ENCODE measurements around the gene MAST1.
"Not testable (repeated sequence)": the region's sequence is repeated elsewhere in the genome, so short reads cannot be mapped to it uniquely, and the experiment has no call there.

The MAST1 gene

GRCh38 chr19:12872941-12873890 is 34.9 kb downstream of the MAST1 start:
- peak; percentile 82 for DNase-seq

- no peak for DNase-seq
Observed at GRCh38 chr19:12873891-12874745, 35.8 kb downstream of the MAST1 start.

GRCh38 chr19:12875086-12875485 is 36.8 kb downstream of the MAST1 start:
- no peak for DNase-seq

- DNase-seq = no peak
Observed at GRCh38 chr19:12880551-12881171, 42.3 kb downstream of the MAST1 start.

- peak; percentile 94 for DNase-seq
Observed at GRCh38 chr19:12881172-12881808, 43.0 kb downstream of the MAST1 start, which contains the start of gene DNASE2. Gene DNASE2, minus strand, starts transcription at chr19:12881449. Its CDS starts 74 bp downstream, at chr19:12881375.

GRCh38 chr19:12882589-12882988 is 44.3 kb downstream of the MAST1 start:
- no peak for DNase-seq

GRCh38 chr19:12884202-12884601 is 45.9 kb downstream of the MAST1 start:
- DNase-seq = no peak

GRCh38 chr19:12884627-12884925 is 46.3 kb downstream of the MAST1 start:
- no peak for DNase-seq

- peak; percentile 91 for DNase-seq
Observed at GRCh38 chr19:12884926-12885748, 46.8 kb downstream of the MAST1 start.

GRCh38 chr19:12885749-12886650 is 47.7 kb downstream of the MAST1 start:
- DNase-seq = no peak

GRCh38 chr19:12886651-12886968 is 48.3 kb downstream of the MAST1 start:
- no peak for DNase-seq

GRCh38 chr19:12886969-12887747 is 48.8 kb downstream of the MAST1 start, which contains the start of gene KLF1:
Gene KLF1, minus strand, starts transcription at chr19:12887201. Its CDS starts 61 bp downstream, at chr19:12887140.
- no peak for DNase-seq

- DNase-seq = no peak
Observed at GRCh38 chr19:12888006-12888603, 49.8 kb downstream of the MAST1 start.

- not testable (repeated sequence) for DNase-seq
Observed at GRCh38 chr19:12890299-12890786, 52.0 kb downstream of the MAST1 start.

GRCh38 chr19:12890787-12891552 is 52.7 kb downstream of the MAST1 start, which contains the start of gene GCDH:
Gene GCDH, plus strand, starts transcription at chr19:12891160. Its CDS starts 145 bp downstream, at chr19:12891305.
- DNase-seq = peak; percentile 98

GRCh38 chr19:12891553-12892021 is 53.3 kb downstream of the MAST1 start:
- DNase-seq = no peak

- no peak for DNase-seq
Observed at GRCh38 chr19:12893582-12893981, 55.3 kb downstream of the MAST1 start.

GRCh38 chr19:12896460-12896859 is 58.1 kb downstream of the MAST1 start:
- DNase-seq = no peak

All from CD4-positive, alpha-beta T cell treated with Interleukin-15 for 1 hour (primary cell).